KMS-11 (cell line): Measurements from ENCODE around the gene CUL4A.

Experiments
- H2AFZ ChIP-seq: fragments of 200-600 bp; sonication (generic); 2 replicates; pipeline ENCODE4 v1.6.1; 2016; ENCODE audit warnings: antibody characterized with exemption, mixed run types, low read depth
- H3K27ac ChIP-seq: fragments of 200-600 bp; sonication (generic); 2 replicates; pipeline ENCODE4 v1.6.1; 2016; ENCODE audit warnings: mild to moderate bottlenecking, mixed run types
- H3K27me3 ChIP-seq: fragments of 200-600 bp; sonication (generic); 2 replicates; pipeline ENCODE4 v1.6.1; 2017; ENCODE audit warnings: mild to moderate bottlenecking, low read depth, mixed run types, moderate library complexity; ENCODE audit not compliant: insufficient read depth
- H3K36me3 ChIP-seq: fragments of 200-600 bp; sonication (generic); 2 replicates; pipeline ENCODE4 v1.6.1; 2017; ENCODE audit warnings: mild to moderate bottlenecking, mixed run types; ENCODE audit not compliant: insufficient read depth
- H3K4me1 ChIP-seq: fragments of 200-600 bp; sonication (generic); 2 replicates; pipeline ENCODE4 v1.6.1; 2016; ENCODE audit warnings: mild to moderate bottlenecking, low read depth, mixed run types; ENCODE audit not compliant: poor library complexity, severe bottlenecking
- H3K4me2 ChIP-seq: fragments of 200-600 bp; sonication (generic); 2 replicates; pipeline ENCODE4 v1.7.0; 2016; ENCODE audit warnings: mild to moderate bottlenecking, mixed run types
- H3K4me3 ChIP-seq: fragments of 200-600 bp; sonication (generic); IDR thresholded peaks from 2 replicates; pipeline ENCODE4 v1.6.1; 2017; ENCODE audit warnings: low read depth, low read length, mixed read lengths; ENCODE audit not compliant: insufficient read depth
- H3K79me2 ChIP-seq: fragments of 200-600 bp; sonication (generic); 2 replicates; pipeline ENCODE4 v1.6.1; 2016; ENCODE audit warnings: low read depth, mixed run types; ENCODE audit not compliant: insufficient read depth
- H3K9ac ChIP-seq: fragments of 200-600 bp; sonication (generic); 2 replicates; pipeline ENCODE4 v1.6.1; 2016; ENCODE audit warnings: mild to moderate bottlenecking, mixed run types
- H4K20me1 ChIP-seq: fragments of 200-600 bp; sonication (generic); 2 replicates; pipeline ENCODE4 v1.6.1; 2016; ENCODE audit warnings: mild to moderate bottlenecking, mixed run types; ENCODE audit not compliant: insufficient read depth
- CTCF ChIP-seq: fragments of 200-600 bp; sonication (generic); conservative IDR thresholded peaks from 2 replicates; pipeline ENCODE4 v1.6.1; 2017; ENCODE audit warnings: low read depth, mild to moderate bottlenecking, antibody characterized with exemption, low read length, moderate library complexity, mixed read lengths

CUL4A gene

GRCh38 chr13:113176822-113177221, 32.6 kb upstream of the CUL4A start:
- Histone ChIP-seq H3K27ac (no peak overlapping the region), H2AFZ (no peak overlapping the region), H3K4me1 (no peaks in the 10 kb centered on the region), H3K4me3 (no peak overlapping the region), H3K9ac (no peak overlapping the region), H3K27me3 (no peaks in the 10 kb centered on the region), H3K36me3 (no peaks in the 10 kb centered on the region), H3K79me2 (no peaks in the 10 kb centered on the region), H4K20me1 (no peaks in the 10 kb centered on the region), H3K4me2 (no peak overlapping the region)
- no peak for TF ChIP-seq CTCF

- Histone ChIP-seq H3K4me1 (no peaks in the 10 kb centered on the region), H3K4me3 (no peak overlapping the region), H3K27ac (no peak overlapping the region), H3K36me3 (no peaks in the 10 kb centered on the region), H3K4me2 (no peak overlapping the region), H4K20me1 (no peaks in the 10 kb centered on the region), H2AFZ (no peak overlapping the region), H3K9ac (no peak overlapping the region), H3K79me2 (no peaks in the 10 kb centered on the region), H3K27me3 (no peaks in the 10 kb centered on the region)
- no peak for TF ChIP-seq CTCF
Observed at GRCh38 chr13:113178070-113178895, 31.1 kb upstream of the CUL4A start.

- Histone ChIP-seq H3K4me1 (no peaks in the 10 kb centered on the region), H2AFZ (no peak overlapping the region), H3K36me3 (no peaks in the 10 kb centered on the region), H3K27ac (no peak overlapping the region), H3K27me3 (no peaks in the 10 kb centered on the region), H3K4me2 (no peak overlapping the region), H3K79me2 (no peaks in the 10 kb centered on the region), H3K4me3 (no peak overlapping the region), H3K9ac (no peak overlapping the region), H4K20me1 (no peaks in the 10 kb centered on the region)
- no peak for TF ChIP-seq CTCF
Observed at GRCh38 chr13:113178896-113179167, 30.6 kb upstream of the CUL4A start.

GRCh38 chr13:113179374-113180230, 29.8 kb upstream of the CUL4A start:
- H3K4me2 ChIP-seq = no peak overlapping the region
- no peaks in the 10 kb centered on the region for H3K4me1 ChIP-seq
- H3K4me3 ChIP-seq = no peak overlapping the region
- H3K27ac ChIP-seq = no peak overlapping the region
- no peaks in the 10 kb centered on the region for H3K27me3 ChIP-seq
- H3K9ac ChIP-seq = no peak overlapping the region
- no peaks in the 10 kb centered on the region for H4K20me1 ChIP-seq
- no peak for TF ChIP-seq CTCF
- no peaks in the 10 kb centered on the region for H3K36me3 ChIP-seq
- no peak overlapping the region for H2AFZ ChIP-seq
- no peaks in the 10 kb centered on the region for H3K79me2 ChIP-seq
